Cardiac septum (tissue), 1 donor: ENCODE data around the gene TAF4. TPM values are rescaled to one million over a fixed set of nuclear protein-coding genes. Genes with fewer than 3 reads are reported as not detected.

Experiments used
- DNase-seq: peaks from one replicate; pipeline ENCODE4 v3.0.0-alpha.2; 2020; ENCODE audit warnings: low spot score
- intact Hi-C: fragments of 100-400 bp; cut with DNase I; formaldehyde crosslinking; loops from one replicate; pipeline ENCODE4 v1.14.0; 2022
- total RNA-seq: library from RNA; stranded (reverse); fragmentation: NEBNext Ultra II Directional; extraction: Animal tissue kit (Norgen Biotek cat#: 25700); gene quantifications from one replicate; pipeline ENCODE4 v1.2.1, GENCODE V29; 2021
- donor health status: DM: no; HTN: no; CAD: no.

The TAF4 gene
- total RNA-seq, 1 donor from 2014 or later: 13.6 TPM

DNA sequence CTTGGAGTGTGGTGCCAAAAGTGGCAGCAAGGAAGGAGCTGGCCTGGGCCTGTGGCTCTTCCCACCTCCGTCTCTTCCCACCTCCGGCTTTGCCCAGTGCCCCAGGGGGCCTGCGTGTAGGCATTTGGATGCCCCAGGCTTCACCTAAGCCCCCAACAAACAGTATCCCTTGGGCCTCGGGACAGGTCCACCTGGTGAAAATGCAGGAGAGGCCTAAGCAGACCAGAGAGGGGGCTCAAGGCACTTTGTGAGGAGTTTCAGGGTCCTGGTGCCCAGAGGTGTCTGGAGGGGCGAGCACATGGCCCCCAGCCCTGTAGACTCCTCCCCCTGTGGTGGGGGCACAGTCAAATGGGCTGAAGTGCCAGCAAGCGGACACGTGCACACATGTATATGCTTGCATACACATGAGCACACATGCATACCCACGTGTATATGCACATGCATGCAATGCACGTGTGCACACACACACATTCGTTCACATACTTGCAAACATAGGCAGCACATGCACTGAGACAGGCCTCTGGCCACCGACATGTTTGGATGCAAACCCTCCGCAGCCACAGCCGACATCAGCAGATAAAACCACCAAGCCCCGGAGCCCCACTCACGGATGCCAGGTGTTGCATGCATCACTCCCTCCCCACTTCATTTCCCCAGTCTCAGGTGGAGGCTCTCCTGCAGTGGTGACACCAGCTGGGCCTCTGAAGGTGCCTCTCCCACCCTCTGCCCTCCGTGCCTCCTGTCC lies 124.5 kb downstream of the TAF4 start:
- intact Hi-C loops: no loop called here
- peak; percentile 68 for DNase-seq

DNA sequence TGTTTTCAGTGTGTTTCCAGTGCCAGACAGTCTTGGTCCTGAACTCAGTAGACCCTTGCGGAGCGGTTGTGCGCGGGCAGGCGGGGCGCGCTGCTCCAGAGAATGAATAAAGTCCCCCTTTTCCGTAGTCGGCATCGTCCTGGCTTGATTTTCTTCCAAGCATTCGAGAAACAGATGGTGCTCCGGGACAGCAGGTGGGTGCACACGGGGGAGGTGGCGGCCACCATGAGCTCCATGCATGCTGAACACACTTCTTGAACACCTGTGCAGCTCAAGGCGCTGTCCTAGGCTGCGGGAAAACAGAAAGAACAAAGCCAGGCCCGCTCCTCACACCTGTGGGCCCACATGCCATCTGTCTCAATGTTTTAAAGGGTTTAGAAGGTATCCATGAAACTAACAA lies 125.2 kb downstream of the TAF4 start:
- intact Hi-C loops: no loop called here

DNA sequence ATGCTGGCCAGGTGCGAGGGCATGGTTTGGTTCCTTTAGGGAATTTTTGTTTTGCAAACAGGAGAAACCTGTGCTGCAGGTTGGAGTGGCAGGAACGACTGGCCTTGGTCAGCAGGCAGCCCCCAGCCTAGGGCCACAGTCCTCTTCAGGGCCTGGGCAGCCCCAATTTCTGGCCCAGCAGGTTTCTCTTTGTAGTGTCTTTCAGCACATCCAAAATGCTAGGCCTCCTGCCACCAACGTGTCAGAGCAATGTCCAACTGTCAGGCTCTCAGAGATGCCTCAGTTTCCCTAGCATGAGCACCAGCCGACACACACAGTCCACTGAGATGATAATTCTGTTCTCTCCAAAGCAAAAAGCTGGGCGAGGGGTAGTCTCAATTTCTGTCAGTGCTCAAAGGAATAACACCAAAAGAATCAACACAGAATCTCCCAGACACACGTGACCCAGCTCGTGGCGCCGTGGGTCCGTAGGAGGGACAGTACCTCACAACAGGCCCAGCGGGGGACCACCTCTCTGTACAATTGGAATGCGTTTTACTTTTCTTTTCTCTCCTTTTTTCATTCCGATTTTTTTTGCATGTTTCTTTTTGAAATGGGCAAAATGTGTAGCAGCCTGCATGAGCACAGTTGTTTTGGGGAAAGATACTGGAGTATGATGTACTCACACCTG lies 125.9 kb downstream of the TAF4 start:
- intact Hi-C loops: no loop called here
- DNase-seq: peak; percentile 46

More for the DNA sequence above, 125.2 kb downstream of the TAF4 start:
- DNase-seq: peak; percentile 20

DNA sequence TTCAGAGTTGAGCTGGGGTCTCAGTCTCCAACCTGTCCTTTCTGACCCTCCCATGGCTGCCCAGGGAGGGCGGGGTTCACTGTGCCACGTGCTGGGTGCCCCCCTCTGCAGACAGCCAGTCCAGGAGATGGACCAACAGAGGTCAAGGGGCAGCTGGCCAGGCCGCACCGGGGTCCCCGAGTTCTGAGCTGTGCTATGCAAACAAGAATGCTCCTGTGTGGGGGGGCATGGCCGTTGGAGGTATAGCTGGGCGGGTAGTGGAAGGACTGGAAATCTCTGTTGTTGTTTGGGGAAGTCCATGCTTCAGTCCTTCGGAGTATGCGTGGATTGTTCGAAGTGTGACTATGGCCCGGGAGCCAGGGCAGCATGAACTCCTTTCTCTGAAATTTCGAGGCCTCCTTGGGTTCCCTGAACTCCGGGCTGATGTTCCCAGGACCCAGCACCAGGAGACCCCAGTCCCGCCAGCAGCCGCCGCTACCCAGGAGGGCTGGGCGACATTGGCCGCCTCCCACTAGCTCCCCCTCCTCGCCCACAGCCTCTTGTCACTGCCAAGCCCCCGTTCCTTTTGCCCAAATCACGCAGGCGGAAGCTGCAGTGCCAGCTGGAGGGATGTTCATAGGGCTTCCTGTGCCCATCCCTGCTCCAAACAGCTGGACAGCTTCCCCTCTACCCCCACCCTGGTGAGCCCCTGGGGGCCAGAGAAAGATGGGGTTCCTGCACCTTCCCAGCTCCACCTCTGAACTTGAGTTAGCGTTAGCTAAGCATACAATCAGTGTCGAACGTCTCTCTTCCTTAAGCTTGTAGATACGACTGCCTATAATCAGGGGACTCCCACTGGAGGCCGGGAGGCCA lies 126.6 kb downstream of the TAF4 start:
- DNase-seq: peak; percentile 62
- intact Hi-C loops: no loop called here

DNA sequence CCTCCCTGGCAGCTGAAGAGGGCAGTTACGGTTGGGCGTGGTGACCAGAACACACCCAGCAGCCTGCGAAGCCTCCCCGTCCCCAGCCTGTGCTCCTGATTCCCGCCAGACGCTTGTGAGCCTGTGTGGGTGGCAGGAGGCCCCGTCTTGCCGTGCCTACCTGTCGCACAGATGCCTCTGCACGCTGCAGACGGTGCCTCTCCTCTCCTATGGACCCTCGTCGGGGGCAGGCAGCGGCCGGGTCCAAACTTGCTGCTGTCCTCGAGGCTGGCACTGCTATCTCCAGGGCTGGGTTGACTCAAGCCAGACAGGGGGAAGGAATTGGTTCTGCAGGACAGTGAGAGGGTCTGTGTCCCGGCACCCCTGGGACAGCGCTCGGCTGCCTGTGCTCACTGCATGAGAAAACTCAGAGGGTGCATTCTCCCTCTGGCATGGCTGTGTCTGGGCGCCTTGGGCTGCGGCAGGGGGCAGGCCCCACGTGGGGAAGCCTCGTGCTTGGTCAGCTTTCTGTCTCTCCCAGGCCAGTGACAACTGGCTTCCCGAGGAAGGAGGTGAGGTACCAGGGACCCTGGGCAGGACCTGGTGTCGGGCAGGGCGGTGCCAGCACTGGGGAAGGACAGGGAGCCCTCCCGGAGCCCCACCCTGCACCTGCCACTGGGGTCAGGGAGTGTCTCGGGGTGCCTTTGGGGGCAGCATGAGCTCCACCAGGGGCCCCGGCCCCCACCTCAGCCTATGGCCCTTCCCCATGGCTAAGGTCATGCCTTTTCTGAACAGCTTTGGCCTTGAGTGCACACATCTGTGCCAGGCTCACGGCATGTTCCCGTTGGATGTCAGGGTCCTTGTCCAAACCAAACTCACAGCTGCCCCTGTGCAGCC lies 127.5 kb downstream of the TAF4 start:
- peak; percentile 72 for DNase-seq
- intact Hi-C loops: no loop called here

DNA sequence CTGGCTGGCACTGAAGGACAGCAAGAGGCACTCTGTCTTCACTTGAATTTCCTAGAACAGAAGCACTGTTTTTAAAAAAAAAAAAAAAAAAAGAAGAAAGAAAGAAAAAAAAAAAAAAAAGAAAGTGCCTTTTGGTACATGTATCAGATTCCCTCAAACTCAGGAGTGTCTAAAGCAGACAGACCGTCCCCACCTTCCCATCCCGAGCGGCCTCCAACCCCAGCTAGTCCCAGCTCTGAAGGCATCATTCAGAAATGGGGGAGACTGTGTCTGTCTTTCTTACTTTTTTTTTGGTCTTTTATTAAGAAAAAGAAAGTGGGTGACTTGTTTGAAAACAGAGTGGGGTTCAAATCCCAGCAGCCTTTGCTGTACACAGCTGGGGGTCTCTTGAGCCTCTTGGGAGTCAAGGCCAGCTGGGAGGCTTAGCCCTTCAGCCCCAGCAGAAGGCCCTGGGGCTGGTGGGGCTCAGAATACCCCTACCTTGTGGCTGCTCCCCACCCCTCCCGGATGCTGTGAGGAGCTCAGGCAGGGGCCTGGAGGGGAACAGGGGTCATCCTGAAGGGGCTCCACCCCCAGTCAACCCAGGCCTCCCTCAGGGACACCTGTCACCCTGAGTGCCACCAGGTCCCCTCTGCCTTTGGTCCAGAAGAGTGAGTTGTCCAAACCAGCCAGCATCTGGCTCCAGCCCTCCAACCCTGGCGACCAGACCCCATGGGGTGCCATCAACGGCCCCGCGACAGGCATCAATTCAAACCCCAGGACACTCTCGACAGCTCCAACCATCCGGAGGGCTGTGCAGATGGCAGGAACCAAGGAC lies 128.3 kb downstream of the TAF4 start:
- intact Hi-C loops: no loop called here
- peak; percentile 55 for DNase-seq

DNA sequence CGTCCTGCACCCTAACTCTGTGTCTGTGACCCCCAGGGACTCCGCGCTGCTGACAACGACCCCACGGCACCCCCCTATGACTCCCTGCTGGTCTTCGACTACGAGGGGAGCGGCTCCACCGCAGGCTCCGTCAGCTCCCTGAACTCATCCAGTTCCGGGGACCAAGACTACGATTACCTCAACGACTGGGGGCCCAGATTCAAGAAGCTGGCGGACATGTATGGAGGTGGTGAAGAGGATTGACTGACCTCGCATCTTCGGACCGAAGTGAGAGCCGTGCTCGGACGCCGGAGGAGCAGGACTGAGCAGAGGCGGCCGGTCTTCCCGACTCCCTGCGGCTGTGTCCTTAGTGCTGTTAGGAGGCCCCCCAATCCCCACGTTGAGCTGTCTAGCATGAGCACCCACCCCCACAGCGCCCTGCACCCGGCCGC lies 129.0 kb downstream of the TAF4 start:
- peak; percentile 63 for DNase-seq
- intact Hi-C loops: no loop called here

DNA sequence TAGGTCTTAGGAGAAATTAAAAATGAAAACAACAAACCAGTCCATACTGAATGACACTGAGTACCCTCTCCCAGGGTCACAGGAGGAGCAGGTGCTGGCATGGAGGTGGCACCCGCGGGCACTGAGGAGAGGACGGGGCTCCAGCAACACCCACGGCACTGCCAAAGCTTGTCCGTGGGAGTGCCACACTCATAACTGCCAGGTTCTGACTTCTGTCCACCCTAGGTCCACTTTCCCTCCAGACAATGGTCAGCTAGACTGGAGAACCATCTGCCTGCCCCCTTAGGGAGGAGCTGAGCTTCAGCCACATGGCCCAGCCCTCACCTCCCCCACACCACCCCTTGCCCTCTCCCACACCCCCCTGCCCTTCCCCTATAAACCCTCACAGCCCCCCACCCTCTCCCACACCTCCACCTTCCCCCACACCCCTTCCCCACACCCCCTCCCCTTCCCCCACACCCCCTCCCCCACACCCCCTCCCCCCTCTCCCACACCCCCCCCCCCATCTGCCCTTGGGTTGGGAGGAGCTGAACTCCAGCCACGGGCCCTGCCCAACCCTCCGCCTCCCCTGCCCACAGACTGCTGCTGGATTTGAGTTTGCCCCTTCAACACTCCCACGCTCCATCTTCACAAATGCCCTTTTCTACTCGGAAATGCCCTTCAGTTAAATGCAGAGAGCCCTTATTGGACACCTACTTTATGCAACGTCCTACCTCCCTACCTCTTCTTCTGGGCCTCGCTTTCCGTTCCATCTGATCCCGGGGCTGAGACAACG lies 129.6 kb downstream of the TAF4 start:
- intact Hi-C loops: no loop called here
- peak; percentile 33 for DNase-seq

DNA sequence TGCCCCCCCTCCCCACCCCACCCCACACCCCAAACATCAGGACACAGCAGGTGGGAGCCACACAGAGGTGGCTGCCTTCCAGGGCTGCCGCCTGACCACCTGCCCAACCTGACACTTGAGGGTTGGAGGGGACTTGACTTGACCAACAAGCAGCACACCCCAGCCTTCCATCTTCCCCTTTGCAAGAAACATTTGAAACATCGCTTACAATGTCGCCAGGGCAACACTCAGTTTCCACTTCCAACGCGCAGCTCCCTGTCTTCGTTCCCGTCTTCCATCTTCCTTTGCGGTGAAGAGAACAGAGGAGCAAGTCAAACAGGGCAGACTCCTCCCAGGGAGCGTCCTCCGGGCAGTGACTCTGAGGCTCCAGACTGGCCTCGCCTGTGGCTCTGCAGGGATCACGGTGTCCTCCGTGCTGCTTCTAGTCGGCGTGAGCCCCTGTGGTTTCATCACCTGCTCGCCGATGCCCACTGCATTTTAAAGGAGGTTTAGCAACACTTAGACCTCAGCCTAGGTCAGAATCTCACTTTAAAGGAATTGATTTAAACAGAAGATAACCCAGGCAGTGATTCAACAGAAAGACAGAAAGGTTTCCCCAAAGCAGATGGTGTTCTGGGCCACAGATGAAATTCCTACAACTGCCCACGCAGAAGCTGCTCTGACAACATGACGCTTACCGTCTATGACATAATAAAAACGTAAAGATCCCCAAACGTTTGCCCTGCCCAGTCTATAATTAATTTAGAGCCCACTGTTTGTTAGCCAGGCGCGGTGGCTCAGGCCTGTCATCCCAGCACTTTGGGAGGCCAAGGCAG lies 130.8 kb downstream of the TAF4 start:
- peak; percentile 35 for DNase-seq
- intact Hi-C loops: no loop called here

DNA sequence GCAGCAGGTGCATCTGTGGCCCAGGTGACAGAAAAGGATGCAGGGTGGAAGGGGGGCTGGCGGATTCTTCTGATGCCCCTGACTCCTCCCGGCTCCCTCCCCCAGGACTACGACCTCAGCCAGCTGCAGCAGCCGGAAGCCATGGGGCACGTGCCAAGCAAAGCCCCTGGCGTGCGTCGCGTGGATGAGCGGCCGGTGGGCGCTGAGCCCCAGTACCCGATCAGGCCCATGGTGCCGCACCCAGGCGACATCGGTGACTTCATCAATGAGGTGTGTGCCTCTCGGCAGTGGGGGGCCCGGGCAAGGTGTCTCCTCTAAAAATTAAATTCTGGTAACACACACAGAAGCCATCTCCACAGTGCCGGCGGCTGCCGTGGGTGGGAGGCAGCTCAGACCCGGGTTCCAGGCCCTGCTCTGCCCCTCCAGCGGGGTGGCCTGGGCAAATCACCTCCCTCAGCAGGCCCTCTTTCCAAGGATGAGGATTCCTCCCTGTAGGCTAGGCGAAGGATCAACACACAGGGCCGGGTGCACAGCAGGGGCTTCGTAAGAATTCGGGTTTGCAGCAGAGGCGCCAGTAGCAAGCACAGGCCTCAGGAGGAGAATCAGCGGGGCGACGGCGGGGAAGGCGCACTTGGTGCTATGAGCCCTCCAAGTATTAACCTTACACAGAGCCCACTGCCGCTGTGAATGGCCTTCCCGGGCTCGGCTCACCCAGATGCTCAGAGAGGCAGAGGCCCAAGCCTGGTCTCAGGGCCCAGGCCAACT lies 131.5 kb downstream of the TAF4 start:
- intact Hi-C loops: no loop called here
- DNase-seq: peak; percentile 58

DNA sequence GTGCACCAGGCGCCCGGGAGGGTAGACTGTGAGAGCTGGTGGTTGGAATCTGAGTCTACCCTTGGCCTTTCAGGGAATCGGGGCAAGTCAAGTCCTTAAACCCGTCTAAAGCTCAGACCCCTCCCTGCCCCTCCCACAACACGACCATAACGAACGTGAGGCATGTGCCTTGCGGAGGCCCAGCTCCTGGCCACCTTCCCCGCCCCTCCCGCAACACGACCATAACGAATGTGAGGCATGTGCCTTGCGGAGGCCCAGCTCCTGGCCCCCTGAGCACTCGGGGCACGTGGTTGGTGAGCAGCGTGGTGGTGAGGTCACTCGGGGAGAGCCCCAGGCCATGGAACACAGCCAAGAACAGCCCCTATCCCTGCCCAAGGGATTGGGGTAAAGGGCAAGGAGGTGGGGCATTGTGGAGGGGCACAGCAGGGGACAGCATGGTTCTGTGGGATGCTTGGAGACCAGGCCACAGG lies 132.2 kb downstream of the TAF4 start:
- intact Hi-C loops: no loop called here
- peak; percentile 46 for DNase-seq

DNA sequence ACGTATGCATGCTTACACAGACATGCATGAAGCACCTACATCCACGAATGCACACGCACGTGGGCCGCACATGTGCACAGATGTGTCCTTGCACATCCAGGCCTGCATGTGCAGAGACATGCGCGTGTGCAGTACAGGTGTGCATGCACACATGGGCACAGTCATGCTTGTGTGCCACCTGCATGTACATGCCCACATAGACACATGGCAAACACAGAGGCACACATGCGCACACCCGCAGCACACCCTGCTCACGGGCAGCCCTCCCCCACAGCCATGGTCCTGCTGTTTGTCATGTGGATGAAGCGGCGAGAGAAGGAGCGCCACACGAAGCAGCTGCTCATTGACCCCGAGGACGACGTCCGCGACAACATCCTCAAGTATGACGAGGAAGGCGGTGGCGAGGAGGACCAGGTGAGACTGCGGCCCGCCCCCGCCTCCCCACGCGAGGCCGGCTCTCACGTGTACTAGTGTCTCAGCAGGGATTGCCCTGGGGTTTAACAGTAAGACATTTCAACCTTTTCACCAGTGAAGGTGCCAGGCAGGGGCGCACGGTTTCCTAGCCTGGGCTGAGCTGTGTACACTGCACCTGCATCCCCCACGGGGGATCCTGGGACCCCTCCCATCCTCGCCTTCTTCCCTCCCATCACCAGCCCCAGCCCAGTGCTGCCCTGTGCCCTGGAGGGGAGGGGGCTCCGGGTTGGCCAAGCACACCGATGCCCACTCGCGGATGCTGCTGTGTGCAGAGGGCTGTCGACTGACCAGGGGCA lies 132.8 kb downstream of the TAF4 start:
- peak; percentile 61 for DNase-seq
- intact Hi-C loops: no loop called here

DNA sequence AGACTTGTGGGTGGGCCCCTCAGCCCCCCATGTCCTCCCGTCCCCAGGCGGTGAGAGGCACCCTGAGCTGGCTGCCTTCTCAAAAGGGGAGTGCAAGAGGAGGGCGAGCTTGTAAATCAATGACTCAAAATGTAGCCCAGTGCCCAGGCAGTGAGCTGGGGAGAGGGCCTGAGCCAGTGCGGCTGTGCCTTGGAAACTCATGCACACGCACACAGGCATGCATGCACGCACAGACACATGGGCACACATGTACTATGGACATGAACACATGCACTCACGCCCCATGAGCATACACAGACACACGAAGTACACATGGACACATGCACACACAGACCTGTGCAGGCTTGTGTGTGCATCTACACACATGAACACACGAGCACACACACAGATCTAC lies 133.5 kb downstream of the TAF4 start:
- peak; percentile 66 for DNase-seq
- intact Hi-C loops: no loop called here

DNA sequence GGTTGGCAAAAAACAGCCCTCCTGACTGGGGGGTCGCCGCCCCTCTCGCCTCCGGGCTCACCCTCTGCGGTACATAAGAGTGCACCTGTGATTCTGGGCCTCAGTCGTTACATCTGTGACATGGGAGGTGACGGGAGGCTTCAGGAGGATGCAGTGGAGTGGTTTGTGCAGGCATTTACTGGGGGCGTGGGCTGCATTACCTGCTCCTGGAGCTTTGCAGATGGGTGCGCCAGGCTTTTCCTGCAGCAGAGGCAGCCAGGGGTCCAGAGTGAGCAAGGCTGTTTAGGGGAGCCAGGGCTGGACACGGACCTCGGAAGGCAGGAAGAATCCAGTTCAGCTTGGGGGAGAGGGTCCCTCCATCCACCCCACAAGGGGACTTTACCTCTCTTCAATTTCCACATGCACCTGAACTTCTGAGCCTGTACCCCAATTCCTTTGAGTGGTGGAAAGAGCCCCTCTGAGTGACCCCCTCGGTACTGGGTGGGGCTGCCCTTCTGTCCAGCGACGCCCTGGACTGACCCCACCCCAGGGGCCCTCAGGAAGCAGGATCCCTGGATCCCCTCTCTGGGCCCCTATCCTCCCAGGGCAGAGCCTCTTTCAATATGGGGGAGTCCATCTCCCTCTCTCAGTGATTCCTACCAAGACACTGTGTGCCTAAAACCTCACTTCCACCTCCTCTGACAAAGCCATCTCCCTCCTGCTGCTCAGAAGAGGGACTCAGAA lies 134.0 kb downstream of the TAF4 start:
- intact Hi-C loops: no loop called here
- DNase-seq: peak; percentile 46
